ENCODE measurements around the gene ZNF205.
"Not testable (repeated sequence)": the region's sequence is repeated elsewhere in the genome, so short reads cannot be mapped to it uniquely, and the experiment has no call there.

The ZNF205 gene

GRCh38 chr16:3073448-3073847 is 38.9 kb upstream of the ZNF205 start:
- no peaks in the 10 kb centered on the region for H3K9me3 ChIP-seq (ENCODE audit: control insufficient read depth, low read length)
- TF ChIP-seq CTCF (IDR thresholded peaks at IDR 0.05): no peak

GRCh38 chr16:3074860-3075522 is 37.4 kb upstream of the ZNF205 start:
- Histone ChIP-seq H3K9me3 (ENCODE audit: control insufficient read depth, low read length) (no peaks in the 10 kb centered on the region), H3K27ac (no peak overlapping the region)

More at GRCh38 chr16:3073448-3073847, 38.9 kb upstream of the ZNF205 start:
- Histone ChIP-seq H3K4me2 (ENCODE audit: low read length) (no peak overlapping the region), H2AFZ (no peak overlapping the region), H3K9ac (no peak overlapping the region), H3K36me3 (ENCODE audit: control insufficient read depth, insufficient read depth, low read length) (no peaks in the 10 kb centered on the region), H3K4me1 (no peaks in the 10 kb centered on the region), H3K27me3 (ENCODE audit: control insufficient read depth, insufficient read depth, low read length) (no peaks in the 10 kb centered on the region), H3K79me2 (no peaks in the 10 kb centered on the region), H3K27ac (no peak overlapping the region), H3K4me3 (ENCODE audit: low read depth, low read length) (no peak overlapping the region)

GRCh38 chr16:3075523-3075915 is 36.9 kb upstream of the ZNF205 start:
- no peak for TF ChIP-seq CTCF (IDR thresholded peaks at IDR 0.05)
- no peak overlapping the region for H3K9ac ChIP-seq

More at GRCh38 chr16:3074860-3075522, 37.4 kb upstream of the ZNF205 start:
- TF ChIP-seq CTCF (IDR thresholded peaks at IDR 0.05): no peak
- Histone ChIP-seq H3K4me1 (no peaks in the 10 kb centered on the region), H3K9ac (no peak overlapping the region), H3K79me2 (no peaks in the 10 kb centered on the region), H3K4me2 (ENCODE audit: low read length) (no peak overlapping the region), H3K36me3 (ENCODE audit: control insufficient read depth, insufficient read depth, low read length) (no peaks in the 10 kb centered on the region), H2AFZ (no peak overlapping the region), H3K4me3 (ENCODE audit: low read depth, low read length) (no peak overlapping the region), H3K27me3 (ENCODE audit: control insufficient read depth, insufficient read depth, low read length) (no peaks in the 10 kb centered on the region)

GRCh38 chr16:3075946-3076345 is 36.4 kb upstream of the ZNF205 start:
- not testable (repeated sequence) for H3K27ac ChIP-seq

More at GRCh38 chr16:3075523-3075915, 36.9 kb upstream of the ZNF205 start:
- no peaks in the 10 kb centered on the region for H3K9me3 ChIP-seq (ENCODE audit: control insufficient read depth, low read length)
- no peak overlapping the region for H3K4me2 ChIP-seq (ENCODE audit: low read length)
- no peak overlapping the region for H3K27ac ChIP-seq
- no peaks in the 10 kb centered on the region for H3K79me2 ChIP-seq
- H3K36me3 ChIP-seq (ENCODE audit: control insufficient read depth, insufficient read depth, low read length): no peaks in the 10 kb centered on the region
- H3K27me3 ChIP-seq (ENCODE audit: control insufficient read depth, insufficient read depth, low read length): no peaks in the 10 kb centered on the region
- H3K4me3 ChIP-seq (ENCODE audit: low read depth, low read length): no peak overlapping the region
- H3K4me1 ChIP-seq: no peaks in the 10 kb centered on the region
- no peak overlapping the region for H2AFZ ChIP-seq

GRCh38 chr16:3076577-3076976 is 35.8 kb upstream of the ZNF205 start:
- TF ChIP-seq CTCF (IDR thresholded peaks at IDR 0.05): no peak
- H3K4me1 ChIP-seq: no peaks in the 10 kb centered on the region
- no peaks in the 10 kb centered on the region for H3K27me3 ChIP-seq (ENCODE audit: control insufficient read depth, insufficient read depth, low read length)
- no peaks in the 10 kb centered on the region for H3K9me3 ChIP-seq (ENCODE audit: control insufficient read depth, low read length)
- H2AFZ ChIP-seq: no peak overlapping the region
- H3K4me2 ChIP-seq (ENCODE audit: low read length): no peak overlapping the region
- no peak overlapping the region for H3K9ac ChIP-seq
- H3K27ac ChIP-seq: no peak overlapping the region
- H3K79me2 ChIP-seq: no peaks in the 10 kb centered on the region
- no peak overlapping the region for H3K4me3 ChIP-seq (ENCODE audit: low read depth, low read length)
- H3K36me3 ChIP-seq (ENCODE audit: control insufficient read depth, insufficient read depth, low read length): no peaks in the 10 kb centered on the region

More at GRCh38 chr16:3075946-3076345, 36.4 kb upstream of the ZNF205 start:
- not testable (repeated sequence) for H3K4me1 ChIP-seq; H3K27me3 ChIP-seq (ENCODE audit: control insufficient read depth, insufficient read depth, low read length); H3K9me3 ChIP-seq (ENCODE audit: control insufficient read depth, low read length); H3K4me2 ChIP-seq (ENCODE audit: low read length); H3K36me3 ChIP-seq (ENCODE audit: control insufficient read depth, insufficient read depth, low read length); H3K9ac ChIP-seq; H3K79me2 ChIP-seq; H2AFZ ChIP-seq; H3K4me3 ChIP-seq (ENCODE audit: low read depth, low read length)

Data from parathyroid adenoma (tissue), 2 donors.